Inflammatory macrophage treated with lipopolysaccharide for 4 hours (primary cell): ENCODE data around the gene SRSF2.
A peak's percentile ranks its signal among the peaks of the same experiment; 100 is the strongest.
"Not testable (repeated sequence)": the region's sequence is repeated elsewhere in the genome, so short reads cannot be mapped to it uniquely, and the experiment has no call there.

Experiments
- DNase-seq: peaks from one replicate; pipeline ENCODE4 v3.0.0-alpha.2; 2020

SRSF2 gene

GRCh38 chr17:76720211-76720610 is 16.9 kb downstream of the SRSF2 start:
- no peak for DNase-seq

GRCh38 chr17:76718516-76718915 is 18.6 kb downstream of the SRSF2 start:
- no peak for DNase-seq

GRCh38 chr17:76716839-76717215 is 20.3 kb downstream of the SRSF2 start:
- no peak for DNase-seq

GRCh38 chr17:76716146-76716838 is 20.8 kb downstream of the SRSF2 start:
- DNase-seq, result peak; percentile 99

GRCh38 chr17:76715496-76715830 is 21.7 kb downstream of the SRSF2 start:
- DNase-seq, result no peak

GRCh38 chr17:76714822-76715495 is 22.2 kb downstream of the SRSF2 start:
- DNase-seq, result peak; percentile 63

- DNase-seq, result no peak
Observed at GRCh38 chr17:76714336-76714735, 22.8 kb downstream of the SRSF2 start.

- no peak for DNase-seq
Observed at GRCh38 chr17:76713765-76714164, 23.4 kb downstream of the SRSF2 start.

- DNase-seq, result not testable (repeated sequence)
Observed at GRCh38 chr17:76712321-76712720, 24.8 kb downstream of the SRSF2 start.

- peak; percentile 43 for DNase-seq
Observed at GRCh38 chr17:76710863-76711611, 26.1 kb downstream of the SRSF2 start, which contains the start of gene MXRA7. Gene MXRA7 (minus strand): TSS chr17:76710965. CDS start chr17:76710946, 19 bp downstream.

GRCh38 chr17:76709951-76710862 is 26.9 kb downstream of the SRSF2 start:
- not testable (repeated sequence) for DNase-seq

- DNase-seq, result no peak
Observed at GRCh38 chr17:76709077-76709950, 27.8 kb downstream of the SRSF2 start.

- no peak for DNase-seq
Observed at GRCh38 chr17:76707985-76708807, 28.9 kb downstream of the SRSF2 start.

GRCh38 chr17:76706817-76707216 is 30.3 kb downstream of the SRSF2 start:
- DNase-seq, result no peak

- no peak for DNase-seq
Observed at GRCh38 chr17:76704805-76705204, 32.3 kb downstream of the SRSF2 start.

- DNase-seq, result no peak
Observed at GRCh38 chr17:76702941-76703637, 34.0 kb downstream of the SRSF2 start.

- DNase-seq, result no peak
Observed at GRCh38 chr17:76702076-76702475, 35.1 kb downstream of the SRSF2 start.

GRCh38 chr17:76701471-76701967 is 35.6 kb downstream of the SRSF2 start:
- no peak for DNase-seq

GRCh38 chr17:76700617-76701470 is 36.3 kb downstream of the SRSF2 start:
- DNase-seq, result no peak
